ENCODE measurements around the gene CATSPER4.

DNA sequence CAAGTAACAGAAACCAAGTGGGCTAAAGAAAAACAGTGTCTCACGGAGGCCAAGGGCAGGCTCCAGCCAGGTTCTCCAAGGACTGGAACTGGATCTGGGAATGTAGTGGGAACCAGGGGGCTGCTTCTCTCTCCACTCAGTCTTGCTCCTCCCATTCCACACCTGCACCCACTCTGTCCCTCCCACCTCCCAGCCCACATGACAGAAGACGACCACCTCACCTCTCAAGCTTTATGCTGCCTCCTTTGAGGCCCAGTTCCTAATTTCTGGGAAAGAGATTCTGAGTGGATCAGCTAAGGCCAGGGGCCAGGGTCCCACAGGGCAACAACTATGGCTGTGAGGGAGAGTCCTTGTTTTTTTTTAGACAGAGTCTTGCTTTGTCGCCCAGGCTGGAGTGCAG is 24.8 kb downstream of the CATSPER4 start:
- TF ChIP-seq EZH2phosphoT487 (IDR thresholded peaks at IDR 0.05; ENCODE audit: low read length), result no peak
- TF ChIP-seq, protein P1, sequence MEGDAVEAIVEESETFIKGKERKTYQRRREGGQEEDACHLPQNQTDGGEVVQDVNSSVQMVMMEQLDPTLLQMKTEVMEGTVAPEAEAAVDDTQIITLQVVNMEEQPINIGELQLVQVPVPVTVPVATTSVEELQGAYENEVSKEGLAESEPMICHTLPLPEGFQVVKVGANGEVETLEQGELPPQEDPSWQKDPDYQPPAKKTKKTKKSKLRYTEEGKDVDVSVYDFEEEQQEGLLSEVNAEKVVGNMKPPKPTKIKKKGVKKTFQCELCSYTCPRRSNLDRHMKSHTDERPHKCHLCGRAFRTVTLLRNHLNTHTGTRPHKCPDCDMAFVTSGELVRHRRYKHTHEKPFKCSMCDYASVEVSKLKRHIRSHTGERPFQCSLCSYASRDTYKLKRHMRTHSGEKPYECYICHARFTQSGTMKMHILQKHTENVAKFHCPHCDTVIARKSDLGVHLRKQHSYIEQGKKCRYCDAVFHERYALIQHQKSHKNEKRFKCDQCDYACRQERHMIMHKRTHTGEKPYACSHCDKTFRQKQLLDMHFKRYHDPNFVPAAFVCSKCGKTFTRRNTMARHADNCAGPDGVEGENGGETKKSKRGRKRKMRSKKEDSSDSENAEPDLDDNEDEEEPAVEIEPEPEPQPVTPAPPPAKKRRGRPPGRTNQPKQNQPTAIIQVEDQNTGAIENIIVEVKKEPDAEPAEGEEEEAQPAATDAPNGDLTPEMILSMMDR (IDR thresholded peaks at IDR 0.05; ENCODE audit: low read length), result no peak
